HG03280 (cell line): ENCODE data around the gene LIMA1.
"Not testable (repeated sequence)": the region's sequence is repeated elsewhere in the genome, so short reads cannot be mapped to it uniquely, and the experiment has no call there.

Experiments
- ATAC-seq: cut with Tn5 transposase; IDR thresholded peaks from one replicate; pipeline ENCODE4 v1.9.1; 2021; ENCODE audit warnings: mild to moderate bottlenecking, moderate library complexity; ENCODE audit not compliant: unreplicated experiment

Gene LIMA1

DNA sequence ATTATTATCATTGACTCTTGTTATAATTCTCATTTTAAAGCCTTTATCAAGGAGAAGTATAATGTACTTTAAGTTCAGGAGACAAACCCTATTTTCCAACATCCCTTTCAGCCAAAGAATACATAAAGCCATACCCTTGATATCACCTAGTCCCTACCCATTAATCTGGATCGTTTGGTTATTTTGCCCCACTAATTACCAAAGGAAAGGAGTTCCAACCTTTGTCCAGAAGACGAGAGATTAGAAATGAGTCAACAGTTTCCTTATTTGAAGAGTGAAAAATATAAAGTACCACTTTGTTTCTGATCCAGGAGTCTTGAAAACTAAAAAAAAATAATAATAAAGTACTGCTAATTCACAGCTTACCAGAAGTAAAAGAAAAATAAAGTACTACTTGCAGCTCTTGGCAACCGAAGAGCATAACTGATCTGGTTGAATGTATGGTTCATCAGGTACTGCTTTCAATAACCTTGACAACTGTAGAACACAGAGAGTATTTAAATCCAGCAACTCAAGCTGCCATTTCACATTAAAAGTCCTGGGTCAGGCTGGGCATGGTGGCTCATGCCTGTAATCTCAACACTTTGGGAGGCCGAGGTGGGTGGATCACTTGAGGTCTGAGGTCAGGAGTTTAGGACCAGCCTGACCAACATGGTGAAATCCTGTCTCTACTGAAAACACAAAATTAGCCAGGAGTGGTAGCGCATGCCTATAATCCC is 33.7 kb downstream of the LIMA1 start:
- no peak for ATAC-seq

DNA sequence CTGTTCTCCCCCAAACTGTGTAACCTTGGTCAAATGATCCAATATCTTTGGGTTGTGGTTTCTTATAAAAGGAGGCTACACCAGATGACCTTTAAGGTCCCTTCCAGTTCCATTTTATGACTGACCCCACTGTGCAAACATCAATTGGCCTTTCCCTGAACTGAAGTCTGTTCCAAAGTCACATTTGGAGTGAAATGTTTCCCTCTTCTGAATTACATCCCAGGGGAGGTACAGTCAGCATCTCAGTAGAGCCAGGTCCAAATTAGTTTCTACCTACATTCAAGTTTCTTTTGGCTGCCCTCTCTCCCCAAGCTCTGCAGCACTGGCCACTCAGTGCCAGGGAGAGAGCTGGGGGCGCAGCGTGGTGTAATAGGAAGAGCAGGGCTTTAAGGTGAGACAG is 34.4 kb downstream of the LIMA1 start:
- no peak for ATAC-seq

DNA sequence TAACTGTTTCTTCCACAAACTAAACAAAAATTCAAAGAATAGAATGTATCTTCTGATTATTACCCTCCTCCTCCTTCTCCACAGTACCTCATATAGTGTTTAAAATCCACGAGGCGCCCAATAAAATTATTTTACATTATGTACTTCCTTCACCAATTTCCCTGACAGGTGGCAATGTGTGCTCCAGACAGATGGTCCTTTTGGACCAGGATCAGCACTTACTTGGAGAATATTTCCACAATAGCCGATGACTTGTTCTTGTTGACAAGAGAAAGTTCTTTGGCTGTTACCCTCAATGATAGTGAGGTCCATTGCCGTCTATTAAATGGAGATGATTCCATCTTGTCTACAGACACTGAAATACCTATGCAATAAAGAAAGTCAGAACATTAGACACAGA is 34.9 kb downstream of the LIMA1 start:
- ATAC-seq: no peak

DNA sequence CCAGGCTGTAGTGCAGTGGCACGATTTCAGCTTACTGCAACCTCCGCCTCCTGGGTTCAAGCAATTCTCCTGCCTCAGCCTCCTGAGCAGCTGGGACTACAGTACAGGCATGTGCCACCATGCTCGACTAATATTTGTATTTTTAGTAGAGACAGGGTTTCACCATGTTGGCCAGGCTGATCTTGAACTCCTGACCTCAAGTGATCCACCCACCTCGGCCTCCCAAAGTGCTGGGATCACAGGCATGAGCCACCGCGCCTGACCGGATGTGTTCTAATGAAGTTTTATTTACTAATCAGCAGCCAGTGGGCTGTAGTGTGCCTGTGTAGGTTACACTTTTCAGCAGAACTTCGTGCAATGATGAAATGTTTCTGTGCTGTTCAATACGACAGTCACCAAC is 35.7 kb downstream of the LIMA1 start:
- not testable (repeated sequence) for ATAC-seq

DNA sequence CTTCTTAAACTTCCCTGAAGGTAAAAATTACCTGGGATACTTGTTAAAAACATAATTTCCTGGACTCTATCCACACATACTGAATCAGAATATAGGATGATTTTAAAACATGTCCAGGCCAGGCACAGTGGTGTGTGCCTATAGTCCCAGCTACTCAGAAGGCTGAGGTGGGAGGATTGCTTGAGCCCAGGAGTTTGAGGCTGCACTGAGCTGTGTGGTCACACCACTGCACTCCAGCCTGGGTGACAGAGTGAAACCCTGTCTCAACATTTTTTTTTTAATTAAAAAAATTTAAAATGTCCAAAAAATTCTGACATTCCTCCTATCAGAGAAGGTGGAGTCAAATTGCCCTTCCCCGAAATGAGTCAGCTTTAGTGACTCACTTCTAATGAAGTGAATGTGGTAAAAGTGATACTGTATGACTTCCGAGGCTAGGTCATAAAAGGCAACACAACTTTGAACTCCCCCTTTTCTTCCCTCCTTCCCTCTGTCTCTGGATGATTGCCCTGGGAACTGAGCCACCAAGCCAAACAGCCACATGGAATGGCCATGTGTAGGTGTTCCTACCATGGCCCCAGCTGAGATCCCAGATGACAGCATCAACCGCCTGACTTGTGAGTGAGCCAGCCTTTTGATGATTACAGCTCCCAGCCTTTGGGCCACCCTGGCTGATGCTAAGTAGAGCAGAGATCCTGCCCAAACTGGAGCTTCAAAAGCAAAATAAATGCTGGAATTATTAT is 36.3 kb downstream of the LIMA1 start:
- ATAC-seq: no peak

DNA sequence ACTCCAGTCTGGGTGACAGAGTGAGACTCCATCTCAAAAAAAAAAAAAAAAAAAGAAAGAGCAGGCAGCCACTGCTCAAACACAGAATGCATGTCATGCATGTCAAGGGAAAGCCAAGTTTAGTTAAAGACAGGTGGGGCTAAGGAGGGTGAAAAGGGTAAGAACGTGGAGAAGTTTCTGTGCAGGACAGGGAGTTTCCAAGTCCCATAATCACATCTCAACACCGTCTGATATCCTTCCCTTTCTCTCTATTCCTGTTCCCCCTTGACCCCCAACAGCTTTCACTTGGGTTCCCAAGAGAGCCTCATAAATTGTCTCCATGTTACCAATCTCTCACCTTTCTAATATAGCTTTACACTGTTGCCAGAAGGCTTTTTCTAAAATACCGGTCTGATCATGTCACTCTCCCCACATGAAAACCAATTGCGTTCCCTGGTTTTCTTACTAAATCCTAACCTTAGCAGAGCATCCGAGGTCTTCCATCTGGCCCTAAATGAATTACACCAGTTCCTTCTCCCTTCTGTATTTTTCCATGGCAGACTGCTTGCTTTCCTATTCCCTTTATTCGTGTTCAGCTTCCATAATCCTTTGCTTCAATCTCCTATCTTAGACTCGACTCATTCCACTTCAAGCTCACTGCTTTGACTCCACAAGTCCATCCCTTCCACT is 37.0 kb downstream of the LIMA1 start:
- ATAC-seq: no peak

DNA sequence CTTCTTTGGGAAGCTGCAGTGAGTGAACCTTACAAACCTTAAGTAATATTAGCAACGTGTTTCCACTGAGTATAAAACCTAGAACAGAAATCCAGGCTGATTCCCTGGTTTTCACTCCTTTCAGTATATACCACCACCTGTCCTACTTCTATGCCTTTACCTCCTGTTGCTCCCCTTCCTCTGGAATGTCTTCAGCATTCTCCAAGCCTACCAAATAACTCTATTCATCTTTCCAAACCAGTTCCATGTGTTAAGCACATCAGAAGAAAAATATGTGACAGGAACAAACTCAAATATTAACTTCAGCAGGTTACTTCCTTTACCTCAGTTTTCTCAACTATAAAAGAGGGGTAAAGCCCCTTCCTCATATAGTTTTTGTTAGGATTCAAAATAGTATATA is 39.8 kb downstream of the LIMA1 start:
- no peak for ATAC-seq

DNA sequence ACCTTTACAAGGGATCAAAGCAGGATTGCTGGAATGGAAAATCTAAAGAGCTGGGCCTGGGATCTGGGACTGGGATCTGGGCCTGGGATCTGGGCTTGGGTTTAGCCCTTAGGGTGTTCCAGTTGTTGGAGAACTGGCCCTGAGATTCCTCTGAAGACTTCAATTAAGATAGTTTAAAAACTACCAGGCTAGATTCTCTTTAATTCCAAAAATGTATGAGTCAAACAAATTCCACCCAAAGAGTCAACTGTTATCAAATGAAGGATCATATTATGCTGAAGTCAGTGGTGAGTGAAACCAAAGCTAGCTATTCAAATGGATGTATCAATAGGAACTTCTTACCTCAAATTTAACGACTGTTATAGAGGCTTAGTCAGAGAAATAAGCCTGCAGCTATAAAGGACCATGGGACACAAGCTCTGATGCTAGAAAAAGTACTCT is 40.5 kb downstream of the LIMA1 start:
- no peak for ATAC-seq

DNA sequence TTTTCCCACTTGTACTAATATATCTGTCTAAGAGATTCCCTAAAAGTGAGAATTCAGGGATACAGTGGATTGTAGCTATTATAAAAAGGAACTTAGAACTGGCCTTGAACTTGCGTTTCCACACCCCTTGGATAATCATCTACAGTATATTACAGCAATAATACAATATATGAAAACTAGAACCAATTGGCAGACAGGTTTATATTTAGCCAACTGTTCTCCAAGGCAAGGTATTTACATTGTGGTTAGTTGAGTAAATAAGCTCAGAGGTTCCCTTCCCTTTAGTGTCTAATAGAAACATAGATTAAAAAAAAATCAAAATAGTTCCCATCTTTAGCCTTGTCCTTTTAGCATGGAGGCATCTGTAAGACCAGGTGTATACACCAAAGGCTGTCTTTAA is 42.1 kb downstream of the LIMA1 start:
- ATAC-seq: no peak

DNA sequence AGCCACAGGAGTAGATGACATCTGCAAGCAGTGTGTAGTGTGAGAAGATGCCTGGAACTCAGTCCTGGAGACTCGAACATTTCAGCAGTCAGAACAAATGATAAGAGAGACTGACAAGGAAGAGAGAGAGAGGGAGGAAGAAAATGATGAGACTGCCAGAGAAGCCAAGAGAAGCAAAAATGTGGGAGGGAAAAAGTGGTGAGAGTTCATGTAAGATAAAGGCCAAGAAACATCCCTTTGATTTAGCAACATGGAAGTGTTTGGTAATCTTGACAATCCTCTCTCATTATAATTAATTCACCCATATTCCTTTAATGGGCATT is 42.6 kb downstream of the LIMA1 start:
- ATAC-seq: no peak

DNA sequence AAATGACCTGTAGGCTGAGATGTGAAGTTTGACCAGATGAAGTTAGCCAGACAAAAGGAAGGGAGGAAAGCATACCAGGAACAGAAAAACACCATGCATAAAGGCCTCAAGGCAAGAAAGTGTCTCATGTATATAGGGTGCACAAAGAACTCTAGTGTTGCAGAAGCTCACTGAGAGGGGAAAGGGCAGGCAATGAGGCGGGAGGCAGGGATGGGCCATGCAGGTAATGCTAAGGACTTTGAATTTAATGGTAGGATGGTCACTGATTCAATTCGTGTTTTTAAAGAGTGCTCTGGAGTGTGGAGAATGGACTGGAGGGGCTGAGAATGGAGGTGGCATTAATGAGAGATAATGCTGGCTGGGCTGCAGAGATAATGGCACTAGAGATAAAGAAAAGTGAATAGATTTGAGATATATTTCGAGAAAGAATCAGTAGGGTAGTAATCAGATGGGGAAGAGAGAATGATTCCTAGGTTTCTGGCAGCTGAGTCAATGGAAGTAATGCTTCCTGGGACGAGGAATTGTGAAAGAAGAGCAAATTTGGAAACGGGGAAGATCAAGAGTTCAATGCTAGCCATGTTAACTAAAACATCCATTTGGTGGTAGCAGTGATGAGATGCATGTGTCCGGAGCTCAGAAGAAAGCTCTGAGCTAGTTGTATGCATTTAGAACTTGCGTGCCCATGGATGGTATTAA is 43.1 kb downstream of the LIMA1 start:
- no peak for ATAC-seq

DNA sequence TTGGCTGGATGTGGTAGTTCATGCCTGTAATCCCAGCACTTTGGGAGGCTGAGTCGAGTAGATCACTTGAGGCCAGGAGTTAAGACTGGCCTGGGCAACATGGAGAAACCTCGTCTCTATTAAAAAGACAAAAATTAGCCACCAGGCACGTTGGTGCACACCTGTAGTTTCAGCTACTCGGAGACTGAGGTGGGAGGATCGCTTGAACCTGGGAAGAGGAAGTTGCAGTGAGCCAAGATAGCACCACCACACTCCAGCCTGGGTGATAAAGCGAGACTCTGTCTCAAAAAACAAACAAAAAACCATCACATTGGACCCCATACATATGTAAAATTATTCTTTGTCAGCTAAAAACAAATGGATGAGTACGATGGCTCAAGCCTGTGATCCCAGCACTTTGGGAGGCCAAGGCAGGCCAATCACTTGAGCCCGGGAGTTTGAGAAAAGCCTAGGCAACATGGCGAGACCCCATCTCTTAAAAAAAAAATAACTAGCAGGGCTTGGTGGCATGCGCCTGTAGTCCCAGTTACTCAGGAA is 43.9 kb downstream of the LIMA1 start:
- ATAC-seq: no peak

DNA sequence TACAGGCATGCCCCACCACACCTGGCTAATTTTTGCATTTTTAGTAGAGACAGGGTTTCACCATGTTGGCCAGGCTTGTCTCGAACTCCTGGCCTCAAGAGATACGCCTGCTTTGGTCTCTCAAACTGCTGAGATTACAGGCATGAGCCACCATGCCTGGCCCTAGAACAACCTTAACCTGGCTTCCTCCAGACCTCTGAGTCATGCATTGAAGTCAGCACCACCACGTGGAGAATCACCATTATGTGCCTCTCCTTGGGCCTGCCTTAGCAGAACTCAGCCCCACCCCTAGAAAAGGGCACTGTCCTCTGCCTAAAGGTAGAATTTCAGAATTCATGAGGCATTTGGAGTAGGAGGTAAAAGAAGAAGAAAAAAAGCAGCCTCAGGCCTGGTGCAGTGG is 49.0 kb downstream of the LIMA1 start:
- no peak for ATAC-seq

DNA sequence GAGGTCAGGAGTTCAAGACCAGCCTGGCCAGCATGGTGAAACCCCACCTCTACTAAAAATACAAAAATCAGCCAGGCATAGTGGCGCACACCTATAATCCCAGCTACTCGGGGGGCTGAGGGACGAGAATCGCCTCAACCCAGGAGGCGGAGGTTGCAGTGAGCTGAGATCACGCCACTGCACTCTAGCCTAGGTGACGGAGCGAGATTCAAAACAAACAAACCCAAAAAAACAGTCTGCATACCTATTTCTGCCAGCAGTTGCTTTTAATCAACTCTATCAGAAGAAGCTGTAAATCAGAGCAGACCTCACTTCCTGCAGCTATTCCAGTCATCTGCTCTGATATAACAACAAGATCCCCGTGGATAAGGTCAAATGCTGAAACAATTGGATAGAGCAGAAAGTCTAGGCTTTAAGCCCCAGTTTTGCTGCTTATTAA is 50.5 kb downstream of the LIMA1 start:
- no peak for ATAC-seq

DNA sequence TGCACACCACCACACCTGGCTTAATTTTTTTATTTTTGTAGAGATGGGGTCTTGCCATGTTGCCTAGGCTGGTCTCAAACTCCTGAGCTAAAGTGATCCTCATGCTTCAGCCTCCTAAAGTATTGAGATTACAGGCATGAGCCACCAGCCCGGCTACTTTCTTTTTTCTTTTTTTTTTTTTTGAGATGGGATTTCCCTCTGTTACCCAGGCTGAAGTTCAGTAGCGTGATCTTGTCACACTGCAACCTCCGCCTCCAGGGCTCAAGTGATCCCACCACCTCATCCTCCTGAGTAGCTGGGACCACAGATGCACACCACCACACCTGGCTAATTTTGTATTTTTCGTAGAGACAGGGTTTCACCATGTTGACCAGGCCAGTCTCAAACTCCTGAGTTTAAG is 51.1 kb downstream of the LIMA1 start:
- ATAC-seq: no peak

DNA sequence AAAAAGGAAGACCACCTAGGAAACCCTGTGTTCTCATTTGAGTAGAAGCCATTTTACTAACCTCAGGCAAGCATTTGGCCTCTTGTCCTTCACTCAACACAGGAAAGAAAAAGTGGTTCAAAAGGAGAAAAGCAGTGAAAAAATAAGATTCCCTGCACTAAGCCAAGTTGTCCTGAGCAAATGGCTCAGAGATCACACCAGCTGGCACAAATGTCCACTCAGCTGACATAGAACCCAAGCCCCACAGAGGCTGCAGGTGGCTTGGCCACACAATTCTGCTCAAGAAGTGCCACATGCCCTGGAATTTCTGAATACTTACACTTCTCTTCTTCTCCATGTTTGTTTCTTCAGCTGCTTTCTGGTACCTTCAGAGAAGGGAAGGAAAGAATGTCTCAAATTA is 52.0 kb downstream of the LIMA1 start:
- no peak for ATAC-seq

DNA sequence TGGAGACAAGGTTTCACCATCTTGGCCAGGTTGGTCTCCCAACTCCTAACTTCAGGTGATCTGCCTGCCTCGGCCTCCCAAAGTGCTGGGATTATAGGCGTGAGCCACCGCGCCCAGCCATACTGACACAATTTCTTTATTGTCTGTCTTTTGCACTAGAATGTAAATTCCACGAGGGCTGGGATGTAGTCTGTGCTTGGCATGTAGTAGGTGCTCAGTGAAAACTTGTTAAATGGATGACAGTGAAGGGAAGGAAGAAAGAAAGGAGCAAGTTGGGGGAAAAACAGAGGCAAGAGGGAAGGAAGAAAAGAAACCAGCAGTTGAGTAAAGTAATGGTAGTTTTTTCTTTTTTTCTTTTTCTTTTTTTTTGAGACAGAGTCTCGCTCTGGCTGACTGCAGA is 53.1 kb downstream of the LIMA1 start:
- no peak for ATAC-seq

DNA sequence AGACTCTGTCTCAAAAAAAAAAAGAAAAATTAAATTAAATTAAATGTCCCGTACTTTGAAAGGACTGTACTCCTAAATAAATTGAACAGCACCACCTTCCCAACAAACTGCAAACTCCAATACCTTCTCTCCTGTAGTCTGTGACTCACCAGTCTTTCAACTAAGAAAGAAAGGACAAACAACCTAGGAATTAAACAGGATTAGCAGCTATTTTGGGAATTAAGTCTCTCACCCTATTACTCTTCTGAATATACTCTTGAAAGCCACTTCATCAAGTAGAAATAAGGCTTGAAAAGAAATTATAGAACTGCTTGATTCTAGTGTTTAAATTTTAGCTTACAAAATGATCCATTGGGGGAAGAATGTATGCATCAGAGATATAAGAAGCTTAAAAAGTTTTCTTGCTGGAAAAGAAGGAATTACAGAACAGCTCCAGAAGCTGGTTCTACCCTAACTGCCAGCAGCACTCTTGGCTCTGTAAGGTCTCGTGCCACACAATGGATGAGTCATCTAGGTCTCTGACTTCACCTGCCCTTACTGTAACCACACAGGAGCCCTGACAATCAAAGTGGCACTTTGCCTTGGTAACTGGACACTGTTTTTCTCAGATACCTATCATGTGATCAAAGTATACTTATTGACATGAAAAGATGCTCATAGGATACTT is 59.2 kb downstream of the LIMA1 start:
- ATAC-seq: no peak

DNA sequence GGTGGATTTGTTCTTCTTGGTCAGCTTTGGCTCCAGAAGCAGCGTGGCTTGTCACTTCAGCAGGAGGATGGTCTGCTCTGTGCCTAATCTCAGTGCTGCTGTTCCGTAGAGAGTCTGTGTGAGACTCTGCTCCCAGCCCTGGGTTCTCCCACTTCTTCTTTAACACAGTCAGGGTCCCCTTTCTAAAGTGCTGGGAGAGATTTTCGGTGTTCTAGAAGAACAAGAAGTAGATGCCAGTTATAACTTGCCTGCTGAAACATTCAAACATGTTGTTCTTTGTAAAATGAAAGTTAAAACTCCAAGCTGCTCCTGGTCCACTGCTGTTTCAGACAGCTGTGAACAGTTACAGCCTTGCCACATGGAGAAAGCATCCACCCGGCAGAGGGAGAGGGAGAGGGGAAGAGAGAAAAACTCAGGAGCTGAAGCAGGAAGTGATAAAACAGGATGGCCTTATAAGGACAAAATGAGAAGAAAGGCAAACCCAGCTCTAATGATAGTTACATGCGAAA is 61.0 kb downstream of the LIMA1 start:
- ATAC-seq: no peak

DNA sequence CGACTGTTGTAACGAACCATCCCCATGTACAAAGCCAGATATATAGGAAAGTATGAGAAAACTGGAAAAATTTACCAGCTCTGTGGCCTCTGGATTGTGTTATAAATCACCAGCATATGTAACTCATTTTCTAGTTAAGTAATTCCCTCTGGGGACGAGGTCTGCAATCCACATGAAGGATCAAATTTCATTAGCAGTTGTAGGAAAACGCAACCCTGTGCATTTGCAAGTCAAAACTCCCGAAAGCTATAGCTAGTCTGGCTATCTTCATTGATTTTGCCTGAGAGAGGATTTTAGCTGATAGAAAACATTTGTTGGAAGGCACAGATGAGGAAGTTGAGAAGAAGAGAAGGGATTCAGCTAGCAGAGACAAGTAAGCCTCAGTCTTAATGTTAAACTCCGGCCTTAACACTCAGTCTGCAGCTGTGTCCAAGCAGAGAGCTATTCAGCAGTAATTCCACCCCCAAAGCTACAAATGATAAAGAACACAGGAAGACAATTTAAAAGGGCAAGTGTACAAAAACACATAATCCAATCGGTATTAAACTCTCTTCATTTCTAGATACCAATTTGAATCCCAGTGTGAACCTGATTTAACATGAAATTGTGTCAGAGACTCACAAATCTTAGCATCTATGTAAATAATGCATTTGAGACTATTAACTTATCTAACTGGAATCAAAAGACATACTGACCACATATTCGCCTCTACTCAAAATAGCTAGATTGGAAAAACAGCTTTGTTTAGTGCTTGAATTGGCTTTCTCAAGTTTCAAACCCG is 61.9 kb downstream of the LIMA1 start:
- ATAC-seq: no peak
